Stimulated activated CD8-positive, alpha-beta memory T cell treated with anti-CD3 and anti-CD28 coated beads, Interleukin-4, amount 100 ng/mL, for 1 hour (primary cell): Measurements from ENCODE around the gene GRB14.

Experiments used
- DNase-seq, 2 donors: peaks; one replicate each; pipeline ENCODE4 v3.0.0-alpha.2; 2020; ENCODE audit warnings: low read depth in 2 of 2, low spot score in 1 of 2

GRB14 gene

GRCh38 chr2:164617466-164617865, 3.8 kb downstream of the GRB14 start:
- DNase-seq: no peak

DNA sequence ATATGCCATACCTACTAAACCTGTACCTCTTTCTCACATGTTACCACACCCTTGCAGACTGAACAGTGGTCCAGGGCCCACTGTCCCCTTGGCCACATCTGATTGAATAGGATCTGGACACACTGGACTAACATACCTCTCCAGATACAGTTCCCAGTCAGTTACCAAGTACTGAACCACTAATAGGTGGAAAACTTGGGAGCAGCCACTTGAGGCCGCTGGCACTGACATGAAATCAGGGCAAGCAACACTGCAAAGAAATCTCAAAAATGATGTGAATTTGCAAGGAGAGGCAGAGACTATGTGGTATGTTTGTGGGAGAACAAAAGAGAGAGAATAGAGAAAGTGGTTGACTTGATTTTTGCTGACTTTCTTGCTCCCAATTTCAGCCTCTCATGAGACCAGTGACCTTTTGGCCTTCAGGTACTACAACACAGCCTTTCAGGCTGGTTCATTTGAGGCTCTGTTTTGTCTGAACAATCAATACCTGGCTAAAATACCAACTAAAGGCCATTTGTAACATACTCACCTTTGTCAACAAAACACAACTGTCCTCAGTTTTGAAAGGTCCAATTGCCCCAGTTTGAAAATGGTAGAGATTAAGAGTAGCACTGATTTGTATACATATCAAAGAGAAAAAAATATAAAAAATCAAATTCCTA, 7.8 kb downstream of the GRB14 start:
- no peak for DNase-seq

DNA sequence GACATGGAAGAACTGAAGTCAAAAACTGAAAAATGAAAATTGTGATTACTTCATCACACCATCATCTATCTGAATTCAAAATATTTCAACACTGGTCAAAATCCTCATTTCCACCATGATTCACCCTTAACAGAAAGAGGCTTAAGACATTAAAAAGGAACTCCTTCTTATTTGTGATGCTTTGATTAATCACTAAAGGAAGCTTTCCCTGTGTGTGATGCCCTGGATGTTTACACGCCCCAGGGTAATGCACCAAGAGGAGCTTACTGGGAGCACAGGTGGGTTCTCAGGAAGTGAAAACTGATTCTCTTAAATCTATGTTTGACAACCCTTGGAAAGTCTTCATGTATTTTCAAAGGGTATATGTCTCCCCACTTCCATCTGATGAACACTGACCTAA, 11.5 kb downstream of the GRB14 start:
- DNase-seq: no peak

- DNase-seq: no peak
Measured at GRCh38 chr2:164606557-164606956, 14.7 kb downstream of the GRB14 start.

DNA sequence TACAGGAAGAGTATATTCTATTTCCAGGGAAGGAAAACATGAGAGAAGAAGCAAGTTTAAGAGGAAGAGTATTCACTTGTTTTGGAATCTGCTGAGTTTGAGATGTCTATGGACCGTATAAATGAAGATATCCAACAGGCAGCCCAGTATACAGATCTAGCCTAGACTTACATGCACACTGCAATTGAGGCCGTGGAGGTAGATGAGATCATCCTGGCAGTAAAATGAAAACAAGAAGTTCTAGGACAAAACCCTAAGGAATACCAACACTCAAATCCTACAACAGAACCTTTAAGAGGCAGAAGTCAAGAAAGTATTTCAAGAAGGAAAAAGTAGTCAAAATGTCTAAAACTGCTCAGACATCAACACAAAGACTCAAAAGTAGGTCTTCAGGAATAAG, 16.0 kb downstream of the GRB14 start:
- no peak for DNase-seq

DNA sequence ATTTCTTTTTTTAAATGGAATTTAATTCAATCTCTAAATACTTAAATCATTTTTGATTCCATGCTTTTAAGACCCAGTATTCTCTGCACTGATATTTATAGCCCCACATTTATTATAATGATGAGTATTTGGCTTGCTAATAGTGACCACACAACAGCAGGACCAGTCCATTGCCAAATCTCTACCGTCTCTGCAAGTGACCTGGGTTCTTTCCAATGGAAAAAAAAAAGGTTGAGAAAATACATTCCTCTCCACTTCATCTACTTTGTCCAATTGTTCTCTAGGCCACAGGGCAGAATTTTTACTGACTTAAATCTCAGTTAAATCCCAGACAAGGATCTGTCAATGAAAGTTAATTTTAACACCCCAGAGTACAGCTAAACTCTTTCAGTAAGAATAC, 20.5 kb downstream of the GRB14 start:
- DNase-seq: no peak

GRCh38 chr2:164599954-164600589, 21.2 kb downstream of the GRB14 start:
- no peak for DNase-seq

DNA sequence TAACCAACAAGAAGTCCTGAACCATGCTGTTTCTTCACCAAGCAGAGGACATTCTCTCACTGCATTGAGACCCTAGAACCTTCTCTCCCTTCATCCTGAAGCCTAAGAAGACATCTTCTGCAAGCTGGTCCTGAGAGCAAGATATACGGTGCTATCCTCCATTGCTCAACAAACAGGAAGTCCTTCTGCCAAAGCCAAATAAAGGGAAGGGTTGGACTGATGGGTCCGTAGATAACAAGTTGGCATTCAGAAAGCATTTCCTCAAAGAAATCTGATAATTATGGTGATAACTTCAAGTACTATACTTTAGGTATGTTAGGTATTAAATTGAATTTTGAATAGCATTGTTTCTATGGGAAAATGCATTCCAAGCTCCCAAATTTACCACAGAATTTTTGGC, 23.3 kb downstream of the GRB14 start:
- no peak for DNase-seq

GRCh38 chr2:164595031-164595430, 26.3 kb downstream of the GRB14 start:
- no peak for DNase-seq

- no peak for DNase-seq
Measured at GRCh38 chr2:164593959-164594358, 27.3 kb downstream of the GRB14 start.

GRCh38 chr2:164593541-164593940, 27.7 kb downstream of the GRB14 start:
- no peak for DNase-seq

- DNase-seq: no peak
Measured at GRCh38 chr2:164589522-164589921, 31.8 kb downstream of the GRB14 start.

- no peak for DNase-seq
Measured at GRCh38 chr2:164581050-164581449, 40.2 kb downstream of the GRB14 start.

DNA sequence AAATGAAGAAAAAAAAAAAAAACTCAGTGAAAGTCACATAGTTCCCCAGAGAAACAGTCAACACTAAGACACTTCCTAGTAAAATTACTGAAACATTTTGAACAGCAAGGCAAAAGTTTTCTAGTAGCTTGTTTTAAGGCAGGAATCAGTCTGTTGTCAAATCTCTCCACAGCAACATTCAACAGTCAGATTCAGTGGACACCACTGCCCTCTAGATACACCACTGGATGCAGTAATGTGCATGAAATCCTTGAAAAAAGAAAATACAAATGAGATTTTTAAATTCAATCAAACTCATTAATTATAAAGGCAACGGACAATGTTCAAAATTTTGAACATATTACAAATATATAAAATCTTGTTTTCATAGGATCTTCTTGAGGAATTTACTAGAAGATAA, 46.4 kb downstream of the GRB14 start:
- DNase-seq: no peak

GRCh38 chr2:164570475-164570874, 50.8 kb downstream of the GRB14 start:
- DNase-seq: no peak

- no peak for DNase-seq
Measured at GRCh38 chr2:164569378-164569777, 51.9 kb downstream of the GRB14 start.

- DNase-seq: no peak
Measured at GRCh38 chr2:164568317-164568716, 53.0 kb downstream of the GRB14 start.

DNA sequence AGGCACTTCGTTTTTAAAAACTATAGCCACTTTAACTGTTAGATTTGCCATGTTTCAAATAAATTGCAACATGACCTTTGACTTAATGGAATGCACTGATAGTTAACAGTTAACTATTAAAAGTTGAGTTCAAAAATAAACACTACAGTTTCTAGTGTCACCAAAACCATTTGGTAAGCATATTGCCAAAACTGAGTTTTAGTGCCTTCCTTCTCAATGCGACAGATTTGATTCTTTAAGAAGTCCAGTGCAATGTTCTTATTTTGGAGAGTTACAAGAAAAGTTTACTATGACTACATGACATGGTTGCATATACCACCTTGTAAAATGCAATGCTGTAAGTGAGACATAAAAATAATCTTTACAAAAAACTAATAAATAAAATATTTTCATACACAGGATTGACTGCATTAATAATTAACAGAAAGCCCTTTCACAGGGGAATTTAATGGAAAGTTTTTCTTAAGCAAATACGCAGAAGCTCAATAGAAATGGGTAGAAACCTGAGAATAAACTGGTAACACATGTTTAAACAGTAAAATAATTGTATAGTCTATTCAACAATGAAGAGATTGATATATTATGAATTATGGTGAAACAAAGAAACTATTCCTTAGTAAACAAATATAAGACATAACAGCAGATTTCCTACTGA, 53.8 kb downstream of the GRB14 start:
- no peak for DNase-seq

DNA sequence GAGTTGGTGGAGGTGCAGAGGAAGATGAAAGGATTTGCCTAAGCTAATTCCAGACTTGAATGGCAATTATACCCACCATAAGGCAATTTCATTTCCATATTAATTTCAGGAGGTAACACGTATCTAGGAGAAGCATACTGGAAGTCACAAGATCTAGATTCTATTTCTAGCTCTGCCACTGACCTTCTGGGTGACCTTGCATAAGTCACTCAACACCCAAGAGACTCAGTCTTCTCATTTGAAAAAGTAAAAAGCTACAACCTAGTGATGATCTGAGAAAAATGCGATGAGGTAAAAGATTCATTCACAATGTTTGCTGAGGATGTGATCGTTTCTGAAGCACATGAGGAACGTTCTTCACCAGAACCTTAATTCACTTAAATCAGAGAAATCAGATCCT, 55.9 kb downstream of the GRB14 start:
- no peak for DNase-seq

- DNase-seq: no peak
Measured at GRCh38 chr2:164562666-164563065, 58.6 kb downstream of the GRB14 start.

DNA sequence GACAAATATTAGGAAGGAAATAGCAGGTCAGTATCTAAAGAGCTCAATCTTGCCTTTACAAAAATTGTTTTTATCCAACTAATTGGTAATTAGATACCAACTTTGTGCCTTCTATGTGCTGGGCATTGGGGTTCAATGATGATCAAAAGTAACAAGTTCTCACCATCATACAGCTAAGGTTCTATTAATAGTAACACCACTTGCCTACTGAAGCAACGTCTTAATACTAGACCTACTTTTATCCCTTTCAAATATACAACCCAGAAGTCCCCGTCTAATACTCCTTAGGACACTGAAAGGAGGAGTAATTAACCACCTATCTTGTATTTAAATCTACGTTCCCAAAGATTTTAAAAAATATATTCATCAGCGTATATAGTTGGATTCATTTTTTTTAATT, 59.3 kb downstream of the GRB14 start:
- DNase-seq: no peak

DNA sequence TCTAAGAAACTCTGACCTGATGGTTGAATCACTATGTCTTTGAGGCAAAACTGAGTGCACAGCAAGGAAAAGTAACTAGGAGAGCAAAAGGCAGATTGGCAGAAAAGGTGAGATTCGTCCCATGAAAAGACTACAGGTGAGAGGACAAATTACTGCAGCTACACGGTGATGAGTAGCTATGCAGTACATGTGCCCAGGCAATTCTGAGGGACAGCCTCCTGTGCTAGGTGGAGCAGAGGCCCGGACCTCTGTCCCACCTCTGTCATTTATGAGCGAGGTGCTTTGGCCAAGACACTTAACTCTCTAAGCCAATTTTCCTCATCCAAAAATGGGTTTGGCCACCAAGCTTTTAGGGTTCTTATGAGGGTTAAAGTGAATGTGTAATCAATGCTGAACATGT, 59.9 kb downstream of the GRB14 start:
- DNase-seq: no peak

- no peak for DNase-seq
Measured at GRCh38 chr2:164560902-164561301, 60.4 kb downstream of the GRB14 start.
